ENCODE data around the gene C4A. TPM values are rescaled to one million over a fixed set of nuclear protein-coding genes. Genes with fewer than 3 reads are reported as not detected.

Gene C4A
- total and polyA plus RNA-seq, 2 of the 13 experiments (the other 11 are each of a cell fraction or from before 2014, with no cell fraction given), result 165 to 478 TPM

DNA sequence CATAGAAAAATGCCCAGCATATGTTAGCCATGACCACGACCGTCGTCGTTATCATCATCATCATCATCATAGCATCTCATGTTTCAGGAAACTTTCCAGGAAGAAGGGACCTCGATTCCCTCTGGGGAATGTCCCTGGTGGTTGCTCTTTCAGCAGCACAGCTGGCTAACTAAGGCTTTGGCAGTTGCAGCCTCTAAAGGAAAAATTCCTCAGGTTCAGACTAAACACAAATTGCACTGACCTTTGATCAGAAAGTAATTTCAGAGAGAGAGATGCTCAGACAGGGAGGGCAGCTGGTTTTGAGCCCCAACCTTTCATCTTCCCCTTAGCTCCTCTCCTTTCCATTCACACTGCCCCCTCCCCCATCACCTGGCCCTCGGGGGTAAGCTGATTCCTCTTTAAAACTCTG, 41.6 kb upstream of the C4A start (continued):
- TF ChIP-seq ZNF460 (CRISPR knock-in tag; IDR thresholded peaks at IDR 0.05; ENCODE audit: borderline replicate concordance) (no peak), SIX4 (CRISPR knock-in tag; IDR thresholded peaks at IDR 0.05) (peak; percentile 68), ELF4 (CRISPR knock-in tag; IDR thresholded peaks at IDR 0.05; ENCODE audit: borderline replicate concordance) (no peak), ZFP36L1 (CRISPR knock-in tag; IDR thresholded peaks at IDR 0.05) (no peak), TEAD2 (CRISPR knock-in tag; IDR thresholded peaks at IDR 0.05) (no peak), ZNF10 (CRISPR knock-in tag; IDR thresholded peaks at IDR 0.05; ENCODE audit: borderline replicate concordance, low read depth) (no peak), ELF3 (CRISPR knock-in tag; IDR thresholded peaks at IDR 0.05) (0 out of 2 replicates have a peak, but pooled peaks have one; percentile 12), NFYC (CRISPR knock-in tag; IDR thresholded peaks at IDR 0.05) (no peak), ZNF570 (CRISPR knock-in tag; IDR thresholded peaks at IDR 0.05; ENCODE audit: borderline replicate concordance) (no peak), ZNF20 (CRISPR knock-in tag; IDR thresholded peaks at IDR 0.05) (no peak), ZNF878 (CRISPR knock-in tag; IDR thresholded peaks at IDR 0.05) (no peak), CBFB (CRISPR knock-in tag; IDR thresholded peaks at IDR 0.05) (no peak), ZNF709 (CRISPR knock-in tag; IDR thresholded peaks at IDR 0.05) (no peak), KLF11 (CRISPR knock-in tag; IDR thresholded peaks at IDR 0.05) (no peak), ZNF121 (CRISPR knock-in tag; IDR thresholded peaks at IDR 0.05) (no peak), HIVEP1 (CRISPR knock-in tag; IDR thresholded peaks at IDR 0.05) (no peak), ZMYM3 (CRISPR knock-in tag; IDR thresholded peaks at IDR 0.05) (no peak), PCBP2 (optimal IDR thresholded peaks at IDR 0.05; ENCODE audit: low read depth, low read length, poor library complexity, severe bottlenecking) (no peak), KMT2A (CRISPR knock-in tag; IDR thresholded peaks at IDR 0.05) (no peak), FOSL2 (CRISPR knock-in tag; IDR thresholded peaks at IDR 0.05) (no peak), CCAR2 (optimal IDR thresholded peaks at IDR 0.05; ENCODE audit: low read depth, low read length) (peak; percentile 63), KLF6 (CRISPR knock-in tag; IDR thresholded peaks at IDR 0.05) (0 out of 2 replicates have a peak, but pooled peaks have one; percentile 46), PAF1 (CRISPR knock-in tag; IDR thresholded peaks at IDR 0.05) (no peak)
- TF ChIP-seq, protein P1, sequence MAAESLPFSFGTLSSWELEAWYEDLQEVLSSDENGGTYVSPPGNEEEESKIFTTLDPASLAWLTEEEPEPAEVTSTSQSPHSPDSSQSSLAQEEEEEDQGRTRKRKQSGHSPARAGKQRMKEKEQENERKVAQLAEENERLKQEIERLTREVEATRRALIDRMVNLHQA (CRISPR knock-in tag; IDR thresholded peaks at IDR 0.05), result no peak
- TF ChIP-seq, protein P2, sequence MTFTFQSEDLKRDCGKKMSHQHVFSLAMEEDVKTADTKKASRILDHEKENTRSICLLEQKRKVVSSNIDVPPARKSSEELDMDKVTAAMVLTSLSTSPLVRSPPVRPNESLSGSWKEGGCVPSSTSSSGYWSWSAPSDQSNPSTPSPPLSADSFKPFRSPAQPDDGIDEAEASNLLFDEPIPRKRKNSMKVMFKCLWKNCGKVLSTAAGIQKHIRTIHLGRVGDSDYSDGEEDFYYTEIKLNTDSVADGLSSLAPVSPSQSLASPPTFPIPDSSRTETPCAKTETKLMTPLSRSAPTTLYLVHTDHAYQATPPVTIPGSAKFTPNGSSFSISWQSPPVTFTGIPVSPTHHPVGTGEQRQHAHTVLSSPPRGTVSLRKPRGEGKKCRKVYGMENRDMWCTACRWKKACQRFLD (CRISPR knock-in tag; IDR thresholded peaks at IDR 0.05; ENCODE audit: borderline replicate concordance), result no peak
- TF ChIP-seq, protein P3, sequence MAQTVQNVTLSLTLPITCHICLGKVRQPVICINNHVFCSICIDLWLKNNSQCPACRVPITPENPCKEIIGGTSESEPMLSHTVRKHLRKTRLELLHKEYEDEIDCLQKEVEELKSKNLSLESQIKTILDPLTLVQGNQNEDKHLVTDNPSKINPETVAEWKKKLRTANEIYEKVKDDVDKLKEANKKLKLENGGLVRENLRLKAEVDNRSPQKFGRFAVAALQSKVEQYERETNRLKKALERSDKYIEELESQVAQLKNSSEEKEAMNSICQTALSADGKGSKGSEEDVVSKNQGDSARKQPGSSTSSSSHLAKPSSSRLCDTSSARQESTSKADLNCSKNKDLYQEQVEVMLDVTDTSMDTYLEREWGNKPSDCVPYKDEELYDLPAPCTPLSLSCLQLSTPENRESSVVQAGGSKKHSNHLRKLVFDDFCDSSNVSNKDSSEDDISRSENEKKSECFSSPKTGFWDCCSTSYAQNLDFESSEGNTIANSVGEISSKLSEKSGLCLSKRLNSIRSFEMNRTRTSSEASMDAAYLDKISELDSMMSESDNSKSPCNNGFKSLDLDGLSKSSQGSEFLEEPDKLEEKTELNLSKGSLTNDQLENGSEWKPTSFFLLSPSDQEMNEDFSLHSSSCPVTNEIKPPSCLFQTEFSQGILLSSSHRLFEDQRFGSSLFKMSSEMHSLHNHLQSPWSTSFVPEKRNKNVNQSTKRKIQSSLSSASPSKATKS (CRISPR knock-in tag; IDR thresholded peaks at IDR 0.05), result no peak
- TF ChIP-seq, protein P4, sequence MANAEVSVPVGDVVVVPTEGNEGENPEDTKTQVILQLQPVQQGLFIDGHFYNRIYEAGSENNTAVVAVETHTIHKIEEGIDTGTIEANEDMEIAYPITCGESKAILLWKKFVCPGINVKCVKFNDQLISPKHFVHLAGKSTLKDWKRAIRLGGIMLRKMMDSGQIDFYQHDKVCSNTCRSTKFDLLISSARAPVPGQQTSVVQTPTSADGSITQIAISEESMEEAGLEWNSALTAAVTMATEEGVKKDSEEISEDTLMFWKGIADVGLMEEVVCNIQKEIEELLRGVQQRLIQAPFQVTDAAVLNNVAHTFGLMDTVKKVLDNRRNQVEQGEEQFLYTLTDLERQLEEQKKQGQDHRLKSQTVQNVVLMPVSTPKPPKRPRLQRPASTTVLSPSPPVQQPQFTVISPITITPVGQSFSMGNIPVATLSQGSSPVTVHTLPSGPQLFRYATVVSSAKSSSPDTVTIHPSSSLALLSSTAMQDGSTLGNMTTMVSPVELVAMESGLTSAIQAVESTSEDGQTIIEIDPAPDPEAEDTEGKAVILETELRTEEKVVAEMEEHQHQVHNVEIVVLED (CRISPR knock-in tag; IDR thresholded peaks at IDR 0.05; ENCODE audit: borderline replicate concordance), result peak; percentile 16; the same call in 1 of the 2 replicates

Measured in HepG2 (cell line).